Neutrophil (primary cell): ENCODE measurements around the gene RHEBL1.

ENCODE experiments used
- H3K27ac ChIP-seq: fragments of 200-600 bp; sonication (generic); 2 replicates; pipeline ENCODE4 v1.5.1; 2016; ENCODE audit warnings: mild to moderate bottlenecking, moderate library complexity
- H3K27me3 ChIP-seq: fragments of 200-600 bp; sonication (generic); 2 replicates; pipeline ENCODE4 v1.6.0; 2016; ENCODE audit warnings: mild to moderate bottlenecking
- H3K36me3 ChIP-seq: fragments of 200-600 bp; sonication (generic); 2 replicates; pipeline ENCODE4 v1.5.1; 2017
- H3K4me1 ChIP-seq, 2 experiments: fragments of 200-600 bp in 1 of 2; sonication (generic) in 1 of 2; 1 replicate in 1 of 2; 2 replicates in 1 of 2; pipeline versions ENCODE4 v1.5.1 to v1.6.1; 2013 to 2016; ENCODE audit warnings: low read depth in 1 of 2, low read length in 1 of 2, mild to moderate bottlenecking in 1 of 2, moderate library complexity in 1 of 2; ENCODE audit not compliant: control insufficient read depth in 1 of 2, insufficient read depth in 1 of 2
- H3K4me3 ChIP-seq, 2 experiments: fragments of 200-600 bp in 1 of 2; sonication (generic) in 1 of 2; 1 replicate in 1 of 2; 2 replicates in 1 of 2; pipeline ENCODE4 v1.5.1; 2013 to 2016; ENCODE audit warnings: low read depth in 1 of 2, low read length in 1 of 2, mild to moderate bottlenecking in 1 of 2, moderate library complexity in 1 of 2
- H3K9me3 ChIP-seq: fragments of 200-600 bp; sonication (generic); 2 replicates; pipeline ENCODE4 v1.5.1; 2016
- CTCF ChIP-seq: fragments of 200-600 bp; sonication (generic); IDR thresholded peaks from 2 replicates; pipeline ENCODE4 v1.5.1; 2016; ENCODE audit warnings: antibody characterized with exemption

Gene RHEBL1

GRCh38 chr12:49060237-49061156, 9.3 kb downstream of the RHEBL1 start, which contains the start of gene KMT2D:
KMT2D (minus strand) TSS chr12:49060794; CDS start chr12:49055324, 5,470 bp downstream.
- Histone ChIP-seq H3K9me3 (no peaks in the 10 kb centered on the region), H3K27me3 (no peaks in the 10 kb centered on the region), H3K36me3 (no peaks in the 10 kb centered on the region), H3K4me3 (peak within 1 kb of the TSS; percentile 90 to 96), H3K4me1 (peaks cover 49 to 53% of the 10 kb centered on the region in 2 experiments), H3K27ac (peak within 1 kb of the TSS; percentile 97)
- peak; percentile 77 for TF ChIP-seq CTCF

- no peak for TF ChIP-seq CTCF
- H3K4me1 ChIP-seq, result peaks cover 54 to 63% of the 10 kb centered on the region in 2 experiments
- H3K4me3 ChIP-seq, result peak overlapping the region; percentile 90 to 96
- peaks cover 7% of the 10 kb centered on the region for H3K36me3 ChIP-seq
- H3K9me3 ChIP-seq, result no peaks in the 10 kb centered on the region
- H3K27ac ChIP-seq, result peak overlapping the region; percentile 97
- no peaks in the 10 kb centered on the region for H3K27me3 ChIP-seq
These were observed 10.2 kb downstream of the RHEBL1 start for GRCh38 chr12:49059299-49060171.

- Histone ChIP-seq H3K4me1 (peaks cover 53 to 61% of the 10 kb centered on the region in 2 experiments), H3K27ac (peak overlapping the region; percentile 97), H3K36me3 (peaks cover 13% of the 10 kb centered on the region), H3K27me3 (no peaks in the 10 kb centered on the region), H3K9me3 (no peaks in the 10 kb centered on the region), H3K4me3 (peak overlapping the region; percentile 90 to 96)
- no peak for TF ChIP-seq CTCF
These were observed 10.8 kb downstream of the RHEBL1 start for GRCh38 chr12:49059045-49059298.

- H3K36me3 ChIP-seq, result peaks cover 17% of the 10 kb centered on the region
- no peaks in the 10 kb centered on the region for H3K27me3 ChIP-seq
- peak overlapping the region; percentile 90 to 96 for H3K4me3 ChIP-seq
- peaks cover 49 to 59% of the 10 kb centered on the region in 2 experiments for H3K4me1 ChIP-seq
- H3K9me3 ChIP-seq, result no peaks in the 10 kb centered on the region
- no peak for TF ChIP-seq CTCF
- H3K27ac ChIP-seq, result peak overlapping the region; percentile 97
These were observed 11.3 kb downstream of the RHEBL1 start for GRCh38 chr12:49058366-49059044.

GRCh38 chr12:49057888-49058287, 11.9 kb downstream of the RHEBL1 start:
- TF ChIP-seq CTCF, result no peak
- Histone ChIP-seq H3K27ac (peak overlapping the region; percentile 97), H3K36me3 (peaks cover 24% of the 10 kb centered on the region), H3K4me3 (peak overlapping the region; percentile 90 to 96), H3K9me3 (no peaks in the 10 kb centered on the region), H3K4me1 (peaks cover 49 to 59% of the 10 kb centered on the region in 2 experiments), H3K27me3 (no peaks in the 10 kb centered on the region)
